22Rv1 (cell line): Measurements from ENCODE around the gene HECW1.

Source experiments
- ZFX ChIP-seq: fragments of 450-650 bp; IDR thresholded peaks from 2 replicates; pipeline ENCODE4 v1.6.1; 2017; ENCODE audit warnings: antibody characterized with exemption, borderline replicate concordance
- TF ChIP-seq, protein P1 (sequence below): fragments of 450-650 bp; IDR thresholded peaks from 2 replicates; pipeline ENCODE4 v1.5.1; 2017; ENCODE audit warnings: mild to moderate bottlenecking

DNA sequence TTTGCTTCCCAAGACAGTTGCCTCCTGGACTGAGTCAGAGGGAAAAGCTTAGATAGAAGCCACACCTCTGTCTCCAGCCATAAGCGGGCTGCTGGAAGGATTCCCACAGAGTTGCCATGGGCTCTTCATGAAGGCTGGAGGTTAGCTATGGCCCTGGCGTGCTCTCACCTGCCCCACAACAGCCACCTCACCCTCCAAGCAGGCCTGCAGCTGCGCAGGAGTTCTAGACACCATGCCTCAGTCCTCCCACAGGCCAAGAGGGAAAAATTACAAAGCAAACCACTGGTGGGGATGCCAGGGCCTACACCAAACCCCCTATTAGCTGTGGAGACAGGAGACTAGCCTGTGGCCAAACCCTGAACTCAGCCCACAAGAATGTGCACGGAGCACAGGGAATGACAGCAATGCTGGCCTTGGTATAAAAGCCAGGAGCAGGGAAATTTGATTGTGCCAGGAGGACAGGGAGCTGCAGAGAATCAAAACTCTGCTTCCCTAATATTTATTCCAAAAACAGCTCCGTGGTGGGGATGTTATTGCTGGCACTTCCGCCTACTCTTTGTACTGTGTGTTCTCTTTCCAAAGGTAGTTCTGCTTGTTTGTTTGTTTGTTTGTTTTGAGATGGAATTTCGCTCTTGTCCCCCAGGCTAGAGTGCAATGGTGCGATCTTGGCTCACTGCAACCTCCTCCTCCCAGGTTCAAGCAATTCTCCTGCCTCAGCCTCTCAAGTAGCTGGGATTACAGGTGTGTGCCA, 410.1 kb downstream of the HECW1 start:
- TF ChIP-seq, protein P1, sequence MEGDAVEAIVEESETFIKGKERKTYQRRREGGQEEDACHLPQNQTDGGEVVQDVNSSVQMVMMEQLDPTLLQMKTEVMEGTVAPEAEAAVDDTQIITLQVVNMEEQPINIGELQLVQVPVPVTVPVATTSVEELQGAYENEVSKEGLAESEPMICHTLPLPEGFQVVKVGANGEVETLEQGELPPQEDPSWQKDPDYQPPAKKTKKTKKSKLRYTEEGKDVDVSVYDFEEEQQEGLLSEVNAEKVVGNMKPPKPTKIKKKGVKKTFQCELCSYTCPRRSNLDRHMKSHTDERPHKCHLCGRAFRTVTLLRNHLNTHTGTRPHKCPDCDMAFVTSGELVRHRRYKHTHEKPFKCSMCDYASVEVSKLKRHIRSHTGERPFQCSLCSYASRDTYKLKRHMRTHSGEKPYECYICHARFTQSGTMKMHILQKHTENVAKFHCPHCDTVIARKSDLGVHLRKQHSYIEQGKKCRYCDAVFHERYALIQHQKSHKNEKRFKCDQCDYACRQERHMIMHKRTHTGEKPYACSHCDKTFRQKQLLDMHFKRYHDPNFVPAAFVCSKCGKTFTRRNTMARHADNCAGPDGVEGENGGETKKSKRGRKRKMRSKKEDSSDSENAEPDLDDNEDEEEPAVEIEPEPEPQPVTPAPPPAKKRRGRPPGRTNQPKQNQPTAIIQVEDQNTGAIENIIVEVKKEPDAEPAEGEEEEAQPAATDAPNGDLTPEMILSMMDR, result no peak
- no peak for TF ChIP-seq ZFX
